Stimulated activated naive CD8-positive, alpha-beta T cell treated with anti-CD3 and anti-CD28 coated beads, Interleukin-15, Interleukin-2, amounts not matched to agents 100 ng/mL and 50 ng/mL, for 24 hours (primary cell): ENCODE results near the gene AUNIP.
"Not testable (repeated sequence)": the region's sequence is repeated elsewhere in the genome, so short reads cannot be mapped to it uniquely, and the experiment has no call there.

ENCODE experiments used
- H3K27ac Mint-ChIP-seq: one replicate; pipeline ENCODE4 v1.8.0; 2021; ENCODE audit warnings: mild to moderate bottlenecking, mixed read lengths
- H3K27me3 Mint-ChIP-seq: one replicate; pipeline ENCODE4 v1.8.0; 2021; ENCODE audit warnings: mixed read lengths
- H3K36me3 Mint-ChIP-seq: one replicate; pipeline ENCODE4 v1.8.0; 2021; ENCODE audit warnings: low read depth, mixed read lengths
- H3K4me1 Mint-ChIP-seq: one replicate; pipeline ENCODE4 v1.8.0; 2021; ENCODE audit warnings: low read depth, mixed read lengths
- H3K4me3 Mint-ChIP-seq: one replicate; pipeline ENCODE4 v1.8.0; 2021; ENCODE audit warnings: mild to moderate bottlenecking, mixed read lengths
- H3K9me3 Mint-ChIP-seq: one replicate; pipeline ENCODE4 v1.8.0; 2021; ENCODE audit warnings: mixed read lengths

The AUNIP gene

DNA sequence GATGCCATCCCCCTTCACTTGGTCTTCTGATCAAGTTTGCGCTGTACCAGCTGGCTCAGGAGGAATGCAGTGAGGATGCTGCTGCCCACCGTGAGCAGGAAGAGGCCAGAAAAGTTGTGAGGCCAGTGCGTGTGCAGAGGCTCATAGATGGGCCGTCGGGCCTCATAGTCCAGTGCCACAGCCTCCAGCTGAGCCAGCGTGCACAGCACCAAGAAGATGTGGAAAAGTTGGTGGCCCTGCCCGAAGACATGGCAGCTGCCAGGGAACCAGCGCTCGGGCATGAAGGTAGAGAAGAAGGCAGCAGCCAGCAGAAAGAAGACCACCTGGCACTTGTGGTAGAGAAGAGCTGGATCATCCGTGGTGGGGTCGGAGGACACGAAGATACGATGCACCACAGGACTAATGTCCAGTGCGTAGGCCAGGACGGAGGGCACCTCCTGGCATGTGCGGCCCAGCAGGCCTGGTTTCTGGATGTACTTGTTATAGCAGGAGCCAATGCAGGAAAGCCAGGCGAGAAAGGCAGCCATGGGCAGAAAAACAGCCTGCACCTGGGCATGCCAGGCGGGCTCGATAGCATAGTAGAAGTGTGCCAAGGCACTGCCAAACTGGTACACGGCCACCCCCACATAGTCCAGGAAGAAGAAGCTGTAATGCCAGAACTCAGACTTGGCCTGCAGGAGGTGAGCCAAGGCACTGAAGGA, 3.7 kb upstream of the AUNIP start:
- H3K9me3 Mint-ChIP-seq, result no peaks in the 10 kb centered on the region
- H3K27ac Mint-ChIP-seq, result no peak overlapping the region
- H3K36me3 Mint-ChIP-seq, result peaks cover 5% of the 10 kb centered on the region
- no peak overlapping the region for H3K4me3 Mint-ChIP-seq
- H3K4me1 Mint-ChIP-seq, result peaks cover 21% of the 10 kb centered on the region
- no peaks in the 10 kb centered on the region for H3K27me3 Mint-ChIP-seq

DNA sequence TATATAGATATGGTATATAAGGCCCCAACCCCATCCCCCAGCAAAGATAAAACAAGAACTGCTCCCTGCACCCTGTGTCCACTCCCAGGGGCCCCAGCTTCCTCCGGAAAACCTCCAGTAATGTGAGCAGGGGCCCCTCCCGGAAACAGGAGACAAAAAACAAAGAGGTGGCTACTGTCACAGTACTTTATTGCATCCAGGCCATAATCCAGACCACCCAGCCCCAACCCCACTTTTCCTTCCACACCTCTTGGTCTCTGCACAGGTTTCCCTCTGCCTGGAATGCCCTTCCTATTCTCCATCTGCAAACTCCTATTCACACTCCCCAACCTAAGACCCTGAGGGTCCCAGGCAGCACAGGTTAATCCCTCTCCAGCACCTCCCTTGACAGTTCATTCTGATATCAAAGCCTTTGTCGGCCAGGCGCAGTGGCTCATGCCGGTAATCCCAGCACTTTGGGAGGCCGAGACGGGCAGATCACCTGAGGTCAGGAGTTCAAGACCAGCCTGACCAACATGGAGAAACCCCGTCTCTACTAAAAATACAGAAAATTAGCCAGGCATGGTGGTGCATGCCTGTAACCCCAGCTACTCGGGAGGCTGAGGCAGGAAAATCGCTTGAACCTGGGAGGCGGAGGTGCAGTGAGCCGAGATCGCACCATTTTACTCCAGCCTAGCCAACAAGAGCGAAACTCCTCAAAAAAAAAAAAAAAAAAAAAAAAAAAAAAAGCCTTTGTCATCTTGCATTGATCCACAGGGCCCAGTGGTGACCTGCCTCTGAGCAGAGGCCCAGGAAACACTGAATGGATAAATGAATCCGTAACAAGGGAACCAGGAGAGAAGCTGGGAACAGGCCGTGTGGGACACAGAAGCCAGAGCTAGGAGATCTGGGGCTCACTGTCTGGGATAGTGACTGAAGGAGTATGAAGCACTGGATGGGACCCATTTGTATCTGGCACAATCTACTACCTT, 2.3 kb upstream of the AUNIP start:
- no peaks in the 10 kb centered on the region for H3K27me3 Mint-ChIP-seq
- peak overlapping the region; percentile 32 for H3K4me3 Mint-ChIP-seq
- peaks cover 7% of the 10 kb centered on the region for H3K36me3 Mint-ChIP-seq
- H3K9me3 Mint-ChIP-seq, result no peaks in the 10 kb centered on the region
- H3K4me1 Mint-ChIP-seq, result peaks cover 21% of the 10 kb centered on the region
- H3K27ac Mint-ChIP-seq, result peak overlapping the region; percentile 16

- Mint-ChIP-seq H3K27ac (peak overlapping the region; percentile 91), H3K9me3 (no peaks in the 10 kb centered on the region), H3K36me3 (peaks cover 9% of the 10 kb centered on the region), H3K27me3 (no peaks in the 10 kb centered on the region), H3K4me1 (peaks cover 21% of the 10 kb centered on the region), H3K4me3 (peak overlapping the region; percentile 93)
Measured at GRCh38 chr1:25858494-25858893, 763 bp downstream of the AUNIP start.

DNA sequence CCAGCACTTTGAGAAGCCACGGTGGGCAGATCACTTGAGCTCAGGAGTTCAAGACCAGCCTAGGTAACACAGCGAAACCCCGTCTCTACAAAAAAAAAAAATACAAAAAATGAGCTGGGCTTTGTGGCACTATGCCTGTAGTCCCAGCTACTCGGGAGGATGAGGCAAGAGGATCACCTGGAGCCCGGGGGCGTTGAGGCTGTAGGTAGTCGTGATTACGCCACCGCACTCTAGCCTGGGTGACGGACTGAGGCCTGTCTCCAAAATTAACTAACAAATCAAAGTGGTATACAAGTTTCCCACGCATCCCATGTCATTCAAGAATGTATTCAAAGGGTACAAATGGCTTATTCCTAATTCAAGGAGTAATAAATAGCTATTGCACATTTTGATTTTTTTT, 2.4 kb downstream of the AUNIP start:
- Mint-ChIP-seq H3K9me3 (no peaks in the 10 kb centered on the region), H3K27me3 (no peaks in the 10 kb centered on the region), H3K27ac (no peak overlapping the region), H3K4me3 (no peak overlapping the region), H3K4me1 (peaks cover 21% of the 10 kb centered on the region), H3K36me3 (peaks cover 4% of the 10 kb centered on the region)

- Mint-ChIP-seq H3K36me3 (peaks cover 8% of the 10 kb centered on the region), H3K27me3 (no peaks in the 10 kb centered on the region), H3K4me3 (no peak overlapping the region)
Measured at GRCh38 chr1:25854554-25854953, 4.7 kb downstream of the AUNIP start.

GRCh38 chr1:25848531-25848930, 10.7 kb downstream of the AUNIP start:
- H3K27ac Mint-ChIP-seq, result no peak overlapping the region
- no peaks in the 10 kb centered on the region for H3K9me3 Mint-ChIP-seq
- H3K4me1 Mint-ChIP-seq, result no peaks in the 10 kb centered on the region
- peaks cover 4% of the 10 kb centered on the region for H3K36me3 Mint-ChIP-seq
- no peaks in the 10 kb centered on the region for H3K27me3 Mint-ChIP-seq
- H3K4me3 Mint-ChIP-seq, result no peak overlapping the region

More at GRCh38 chr1:25854554-25854953, 4.7 kb downstream of the AUNIP start:
- no peak overlapping the region for H3K27ac Mint-ChIP-seq
- H3K4me1 Mint-ChIP-seq, result peaks cover 9% of the 10 kb centered on the region
- H3K9me3 Mint-ChIP-seq, result no peaks in the 10 kb centered on the region

- Mint-ChIP-seq H3K27me3 (no peaks in the 10 kb centered on the region), H3K36me3 (peaks cover 4% of the 10 kb centered on the region), H3K9me3 (no peaks in the 10 kb centered on the region), H3K4me1 (no peaks in the 10 kb centered on the region), H3K27ac (no peak overlapping the region), H3K4me3 (no peak overlapping the region)
Measured at GRCh38 chr1:25847929-25848328, 11.3 kb downstream of the AUNIP start.

DNA sequence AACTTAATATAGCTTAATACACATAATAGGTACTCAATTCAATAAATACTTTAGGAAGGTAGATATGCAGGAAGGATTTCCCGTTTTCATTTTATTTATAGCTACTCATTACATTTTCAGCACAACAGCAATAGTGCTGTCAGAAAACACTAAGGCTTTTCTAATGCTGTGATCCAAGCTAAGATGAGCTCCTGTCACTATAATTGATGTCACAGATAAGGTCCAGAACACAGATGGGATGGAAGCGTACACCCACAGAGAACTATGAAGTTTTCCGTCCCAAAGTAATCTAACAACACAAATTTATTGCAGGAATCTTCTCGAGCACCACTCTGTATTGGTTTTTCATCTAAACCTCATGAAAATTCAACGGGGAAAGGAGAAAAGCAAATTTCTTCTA, 13.6 kb downstream of the AUNIP start:
- Mint-ChIP-seq H3K27me3 (no peaks in the 10 kb centered on the region), H3K9me3 (no peaks in the 10 kb centered on the region), H3K4me3 (no peak overlapping the region), H3K4me1 (no peaks in the 10 kb centered on the region), H3K27ac (no peak overlapping the region), H3K36me3 (peaks cover 1% of the 10 kb centered on the region)

GRCh38 chr1:25844536-25845337, 14.5 kb downstream of the AUNIP start:
- no peaks in the 10 kb centered on the region for H3K4me1 Mint-ChIP-seq
- H3K27ac Mint-ChIP-seq, result peak overlapping the region; percentile 49
- H3K9me3 Mint-ChIP-seq, result peaks cover 5% of the 10 kb centered on the region
- H3K4me3 Mint-ChIP-seq, result no peak overlapping the region
- H3K36me3 Mint-ChIP-seq, result peaks cover 8% of the 10 kb centered on the region
- no peaks in the 10 kb centered on the region for H3K27me3 Mint-ChIP-seq

GRCh38 chr1:25843483-25843882, 15.8 kb downstream of the AUNIP start:
- Mint-ChIP-seq H3K27ac (no peak overlapping the region), H3K4me3 (no peak overlapping the region), H3K4me1 (no peaks in the 10 kb centered on the region), H3K27me3 (no peaks in the 10 kb centered on the region), H3K36me3 (peaks cover 9% of the 10 kb centered on the region), H3K9me3 (peaks cover 5% of the 10 kb centered on the region)

DNA sequence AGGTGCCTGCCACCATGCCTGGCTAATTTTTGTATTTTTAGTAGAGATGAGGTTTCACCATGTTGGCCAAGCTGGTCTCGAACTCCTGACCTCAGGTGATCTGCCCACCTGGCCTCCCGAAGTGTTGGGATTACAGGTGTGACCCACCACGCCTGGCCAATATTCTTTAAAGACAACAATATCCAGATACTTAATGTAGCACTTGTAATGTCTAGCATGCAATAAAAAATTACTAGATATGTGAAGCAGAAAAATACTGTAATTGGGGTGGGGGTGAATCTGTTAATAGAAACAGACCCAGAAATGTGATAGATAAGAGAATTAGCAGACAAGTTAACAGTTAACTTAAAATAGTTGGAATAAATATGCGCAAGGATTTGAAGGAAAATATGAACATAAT, 19.4 kb downstream of the AUNIP start:
- H3K36me3 Mint-ChIP-seq, result peaks cover 25% of the 10 kb centered on the region
- H3K4me1 Mint-ChIP-seq, H3K27ac Mint-ChIP-seq, H3K9me3 Mint-ChIP-seq, H3K4me3 Mint-ChIP-seq, H3K27me3 Mint-ChIP-seq: not testable (repeated sequence)

- Mint-ChIP-seq H3K27me3 (no peaks in the 10 kb centered on the region), H3K27ac (no peak overlapping the region), H3K4me1 (no peaks in the 10 kb centered on the region), H3K36me3 (peaks cover 36% of the 10 kb centered on the region), H3K9me3 (peaks cover 5% of the 10 kb centered on the region), H3K4me3 (no peak overlapping the region)
Measured at GRCh38 chr1:25837262-25837875, 21.9 kb downstream of the AUNIP start.

DNA sequence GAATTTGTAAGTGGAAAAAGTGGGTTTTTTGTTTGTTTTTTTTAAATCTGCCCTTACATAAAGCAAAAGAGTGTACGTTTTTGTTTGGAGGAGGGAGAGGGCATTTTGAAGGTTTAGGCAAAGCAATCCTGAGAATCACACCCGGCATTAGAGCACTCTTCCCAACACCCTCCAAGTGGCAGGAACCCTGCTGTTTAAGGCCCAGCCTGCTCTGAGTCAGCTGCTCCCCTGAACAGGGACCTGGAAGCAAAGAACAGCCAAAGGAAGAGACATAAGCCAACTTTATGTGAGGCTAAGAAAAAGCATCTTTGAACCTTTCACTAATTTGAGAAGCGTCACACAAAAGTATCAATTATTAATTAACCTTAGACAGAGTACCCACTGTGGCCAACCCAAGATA, 22.6 kb downstream of the AUNIP start:
- Mint-ChIP-seq H3K36me3 (peaks cover 40% of the 10 kb centered on the region), H3K4me1 (no peaks in the 10 kb centered on the region), H3K27me3 (no peaks in the 10 kb centered on the region), H3K27ac (no peak overlapping the region), H3K4me3 (no peak overlapping the region), H3K9me3 (peaks cover 5% of the 10 kb centered on the region)

DNA sequence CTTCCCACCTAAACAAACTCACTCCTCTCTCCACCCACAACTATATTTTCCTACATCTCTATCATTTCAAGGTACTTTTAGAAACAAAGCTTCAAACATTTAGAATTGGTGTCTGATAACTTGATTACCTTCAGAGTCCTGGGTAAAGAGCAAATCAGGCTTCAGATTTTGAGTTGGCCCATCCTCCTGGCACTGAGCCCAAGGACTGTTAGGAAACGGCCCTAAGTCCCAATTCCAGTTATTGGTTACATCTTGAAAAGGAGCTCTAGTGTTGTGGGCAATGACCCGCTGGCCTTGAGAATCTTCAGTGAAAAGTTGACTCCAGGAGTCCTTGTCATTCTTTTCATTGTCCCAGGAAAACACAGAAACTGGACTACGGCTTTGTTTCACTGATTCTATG, 24.4 kb downstream of the AUNIP start:
- peaks cover 51% of the 10 kb centered on the region for H3K36me3 Mint-ChIP-seq
- no peaks in the 10 kb centered on the region for H3K27me3 Mint-ChIP-seq
- no peak overlapping the region for H3K27ac Mint-ChIP-seq
- no peak overlapping the region for H3K4me3 Mint-ChIP-seq
- no peaks in the 10 kb centered on the region for H3K4me1 Mint-ChIP-seq
- H3K9me3 Mint-ChIP-seq, result peaks cover 1% of the 10 kb centered on the region
